Thoracic aorta (tissue), 2 donors: Measurements from ENCODE around the gene AGBL3. TPM values are rescaled to one million over a fixed set of nuclear protein-coding genes. Genes with fewer than 3 reads are reported as not detected.

Experiments
- ATAC-seq: fragments of 150-250 bp; one replicate; pipeline ENCODE4 v1.8.0; 2017; ENCODE audit warnings: low read depth; ENCODE audit not compliant: insufficient number of reproducible peaks, low FRiP score
- DNase-seq: peaks from one replicate; pipeline ENCODE4 v3.0.0-alpha.2; 2020; ENCODE audit warnings: low spot score
- H3K27ac ChIP-seq, 2 donors: fragments of 200-600 bp; sonication (generic); 1 replicate in 1 of 2; 2 replicates in 1 of 2; pipeline ENCODE4 v1.5.1; 2016; ENCODE audit warnings: mild to moderate bottlenecking in 2 of 2, moderate library complexity in 2 of 2
- H3K27me3 ChIP-seq: fragments of 200-600 bp; sonication (generic); replicated peaks from 2 replicates; pipeline ENCODE4 v1.6.0; 2016; ENCODE audit warnings: mild to moderate bottlenecking; ENCODE audit not compliant: insufficient read depth
- H3K36me3 ChIP-seq: fragments of 200-600 bp; sonication (generic); one replicate; pipeline ENCODE4 v1.5.1; 2016
- H3K4me1 ChIP-seq, 2 donors: fragments of 200-600 bp; sonication (generic); 1 replicate in 1 of 2; 2 replicates in 1 of 2; pipeline versions ENCODE4 v1.5.1 to v1.6.0; 2016; ENCODE audit warnings: low read depth in 2 of 2, mild to moderate bottlenecking in 1 of 2; ENCODE audit not compliant: control insufficient read depth in 1 of 2
- H3K4me3 ChIP-seq: fragments of 200-600 bp; sonication (generic); 2 replicates; pipeline ENCODE4 v1.5.1; 2016; ENCODE audit warnings: mild to moderate bottlenecking
- H3K9me3 ChIP-seq: fragments of 200-600 bp; sonication (generic); 2 replicates; pipeline ENCODE4 v1.5.1; 2016
- CTCF ChIP-seq: fragments of 200-600 bp; sonication (generic); IDR thresholded peaks from one replicate; pipeline ENCODE4 v1.5.1; 2019; ENCODE audit warnings: antibody characterized with exemption
- total RNA-seq, 2 donors: library from RNA; depleted of rRNA; stranded (reverse); fragments of >200 nt; gene quantifications; one replicate each; pipeline versions ENCODE4 v1.1.0 to v1.2.3, GENCODE V29; 2016

Gene AGBL3
- total RNA-seq, 2 donors from 2014 or later: 0.28 to 0.54 TPM

GRCh38 chr7:135088566-135088965, 102.3 kb downstream of the AGBL3 start:
- no peaks in the 10 kb centered on the region for H3K27me3 ChIP-seq
- DNase-seq: no peak
- no peak for TF ChIP-seq CTCF
- no peak overlapping the region for H3K27ac ChIP-seq
- H3K9me3 ChIP-seq: no peaks in the 10 kb centered on the region
- no peak overlapping the region for H3K4me3 ChIP-seq
- ATAC-seq: no peak
- no peaks in the 10 kb centered on the region for H3K4me1 ChIP-seq
- no peaks in the 10 kb centered on the region for H3K36me3 ChIP-seq

- Histone ChIP-seq H3K9me3 (no peaks in the 10 kb centered on the region), H3K4me3 (no peak overlapping the region), H3K27ac (no peak overlapping the region), H3K4me1 (no peaks in the 10 kb centered on the region), H3K36me3 (no peaks in the 10 kb centered on the region), H3K27me3 (no peaks in the 10 kb centered on the region)
- no peak for TF ChIP-seq CTCF
- no peak for DNase-seq
- ATAC-seq: no peak
Measured at GRCh38 chr7:135091717-135092116, 105.4 kb downstream of the AGBL3 start.

GRCh38 chr7:135094472-135095237, 108.3 kb downstream of the AGBL3 start:
- H3K27ac ChIP-seq: no peak overlapping the region
- ATAC-seq (no peak), DNase-seq (no peak)
- H3K4me3 ChIP-seq: no peak overlapping the region
- peaks cover 0 to 6% of the 10 kb centered on the region in 2 donors for H3K4me1 ChIP-seq
- H3K9me3 ChIP-seq: no peaks in the 10 kb centered on the region
- no peaks in the 10 kb centered on the region for H3K36me3 ChIP-seq
- no peak for TF ChIP-seq CTCF
- H3K27me3 ChIP-seq: no peaks in the 10 kb centered on the region

- Histone ChIP-seq H3K36me3 (no peaks in the 10 kb centered on the region), H3K9me3 (no peaks in the 10 kb centered on the region), H3K27ac (no peak overlapping the region), H3K27me3 (no peaks in the 10 kb centered on the region), H3K4me1 (peaks cover 0 to 6% of the 10 kb centered on the region in 2 donors), H3K4me3 (no peak overlapping the region)
- ATAC-seq (no peak), DNase-seq (no peak)
- TF ChIP-seq CTCF: no peak
Measured at GRCh38 chr7:135095450-135095849, 109.1 kb downstream of the AGBL3 start.

- peaks cover 0 to 6% of the 10 kb centered on the region in 2 donors for H3K4me1 ChIP-seq
- no peak overlapping the region for H3K4me3 ChIP-seq
- no peak overlapping the region for H3K27ac ChIP-seq
- TF ChIP-seq CTCF: no peak
- no peaks in the 10 kb centered on the region for H3K9me3 ChIP-seq
- DNase-seq (no peak), ATAC-seq (no peak)
- H3K27me3 ChIP-seq: no peaks in the 10 kb centered on the region
- H3K36me3 ChIP-seq: no peaks in the 10 kb centered on the region
Measured at GRCh38 chr7:135098391-135098790, 112.1 kb downstream of the AGBL3 start.
